HCEC 1CT (cell line): Measurements from ENCODE around the gene TOM1L2.
"Not testable (repeated sequence)": the region's sequence is repeated elsewhere in the genome, so short reads cannot be mapped to it uniquely, and the experiment has no call there.

ENCODE experiments used
- DNase-seq: peaks from one replicate; pipeline ENCODE4 v3.0.0-alpha.2; 2017

Gene TOM1L2

DNA sequence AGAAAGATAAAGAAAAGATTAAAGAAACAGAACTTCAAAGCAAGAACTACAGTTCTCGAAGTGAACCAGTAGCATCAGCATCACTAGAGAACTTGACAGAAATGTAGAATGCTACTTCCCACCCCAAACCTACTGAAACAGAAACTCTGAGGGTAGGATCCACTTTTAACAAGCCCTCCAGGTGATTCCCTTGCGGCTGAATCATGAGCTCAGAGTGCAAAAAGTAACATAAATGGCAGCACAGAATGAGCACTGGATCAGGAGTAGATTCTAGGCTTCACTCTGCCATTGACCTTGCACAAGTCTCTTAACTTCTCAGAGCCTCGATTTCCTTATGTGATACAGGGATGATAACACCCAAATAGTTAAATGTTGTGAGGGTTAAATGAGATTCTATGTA lies 5.8 kb downstream of the TOM1L2 start:
- no peak for DNase-seq

DNA sequence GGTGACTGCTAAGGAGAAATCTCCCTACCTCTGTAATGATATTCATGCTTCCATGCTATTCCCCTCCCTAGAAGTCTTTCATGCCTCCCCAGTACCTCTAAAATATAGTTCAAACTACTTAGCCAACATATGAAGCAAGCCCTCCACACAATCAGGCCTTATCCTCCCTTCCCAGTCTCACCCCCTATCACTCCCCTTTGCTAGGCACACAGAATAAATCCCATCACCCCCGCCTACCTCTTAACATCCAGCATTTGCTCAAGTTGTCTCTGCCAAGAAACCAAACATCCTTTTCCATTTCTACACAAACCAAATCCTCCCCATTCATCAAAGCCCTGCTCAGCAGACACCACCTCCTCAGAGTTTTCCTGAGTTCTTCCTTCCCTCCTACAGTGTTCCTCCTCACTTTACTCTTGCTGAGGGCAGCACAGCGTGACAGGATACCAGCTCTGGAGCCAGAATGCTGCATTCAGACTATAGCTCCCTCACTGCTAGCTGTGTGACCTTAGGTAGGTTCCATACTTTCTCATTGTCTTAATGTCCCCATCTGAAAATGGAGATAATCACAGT lies 7.0 kb downstream of the TOM1L2 start:
- no peak for DNase-seq

DNA sequence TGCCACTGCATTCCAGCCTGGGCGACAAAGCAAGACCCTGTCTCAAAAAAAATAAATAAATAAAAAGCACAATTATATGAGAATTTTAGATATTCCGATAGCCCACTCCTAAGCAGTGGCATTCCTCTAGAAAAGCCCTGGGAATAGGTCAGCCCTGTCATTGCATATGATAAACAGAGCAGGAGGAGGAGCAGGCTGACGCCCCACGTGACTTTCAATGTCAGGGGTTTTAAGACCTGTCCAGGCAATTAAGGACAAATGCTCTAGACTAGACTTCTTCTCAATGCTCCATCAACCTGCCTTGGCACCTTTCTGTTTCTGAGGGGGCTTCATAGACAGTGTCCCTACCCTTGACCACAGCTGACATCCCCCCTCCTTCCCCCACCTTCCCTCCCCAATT lies 7.5 kb downstream of the TOM1L2 start:
- no peak for DNase-seq

DNA sequence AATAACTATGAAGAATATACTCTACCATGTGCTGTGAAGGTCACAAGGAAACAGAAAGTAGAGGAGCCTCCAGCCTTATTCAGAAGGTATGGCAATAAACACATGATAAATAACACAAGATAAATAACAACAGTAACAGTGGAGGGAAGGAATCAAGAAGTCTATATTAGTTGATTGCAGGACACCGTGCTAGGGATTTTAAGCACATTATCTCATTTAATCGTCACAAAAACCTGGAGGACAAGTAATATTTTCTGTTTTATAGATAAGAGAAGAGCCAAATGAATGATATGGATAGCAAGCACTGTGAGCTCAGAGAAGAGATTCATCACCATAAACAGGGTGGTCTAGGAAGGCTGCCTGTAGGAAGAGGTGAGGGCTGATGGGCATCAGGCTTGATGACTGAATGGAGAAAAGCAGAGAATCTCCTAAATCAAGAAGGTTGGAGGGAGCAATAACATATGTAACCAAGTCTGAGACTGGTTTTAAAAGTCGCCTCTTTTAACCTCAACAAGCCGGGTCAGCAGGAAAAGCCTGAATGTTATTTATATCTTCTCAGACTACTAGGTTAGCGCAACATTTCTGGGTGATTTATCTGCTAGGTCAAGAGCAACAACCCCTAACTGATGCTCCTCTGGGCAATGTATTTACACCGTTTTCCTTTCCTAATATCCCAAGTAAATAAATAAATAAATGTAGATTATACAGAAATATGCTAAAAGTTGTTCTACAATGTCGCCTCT lies 8.3 kb downstream of the TOM1L2 start:
- DNase-seq = no peak

DNA sequence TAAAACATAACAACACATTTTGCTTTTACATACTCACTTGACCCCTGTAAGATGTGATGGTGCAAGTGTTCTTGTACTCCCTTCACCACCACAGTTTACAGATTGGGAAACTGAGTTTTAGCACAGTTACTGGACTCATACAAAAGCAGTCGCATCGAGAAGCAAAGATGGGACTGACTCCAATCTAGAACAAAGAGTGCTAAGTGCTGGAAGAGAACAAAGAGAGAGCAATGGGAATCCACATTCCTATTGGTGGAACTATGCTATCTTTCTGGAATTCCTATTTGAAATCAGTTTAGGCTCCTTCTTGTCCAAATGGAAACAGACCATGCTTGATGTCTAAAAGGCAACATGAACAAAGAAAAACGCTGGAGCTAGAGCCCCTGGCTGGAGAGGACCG lies 9.1 kb downstream of the TOM1L2 start:
- no peak for DNase-seq

DNA sequence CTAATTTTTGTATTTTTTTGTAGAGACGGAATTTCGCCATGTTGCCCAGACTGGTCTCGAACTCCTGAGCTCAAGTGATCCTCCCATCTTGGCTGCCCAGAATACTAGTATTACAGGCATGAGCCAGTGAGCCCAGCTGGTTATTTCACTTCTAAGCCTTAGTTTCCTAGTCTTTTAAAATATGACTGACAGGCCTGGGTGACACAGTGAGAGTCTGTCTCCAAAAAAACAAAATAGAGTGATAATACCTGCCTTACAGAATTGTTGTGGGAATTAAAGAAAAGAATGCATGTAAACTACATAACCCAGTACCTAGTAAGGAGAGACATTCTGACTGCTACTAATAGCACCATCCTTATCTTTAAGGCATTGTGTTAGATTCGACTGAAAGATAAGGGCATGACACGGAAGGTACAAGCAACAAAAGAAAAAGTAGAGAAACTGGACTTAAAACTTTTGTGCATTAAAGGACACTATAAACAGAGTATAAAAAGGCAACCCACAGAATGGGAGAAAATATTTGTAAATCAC lies 11.6 kb downstream of the TOM1L2 start:
- DNase-seq = no peak

DNA sequence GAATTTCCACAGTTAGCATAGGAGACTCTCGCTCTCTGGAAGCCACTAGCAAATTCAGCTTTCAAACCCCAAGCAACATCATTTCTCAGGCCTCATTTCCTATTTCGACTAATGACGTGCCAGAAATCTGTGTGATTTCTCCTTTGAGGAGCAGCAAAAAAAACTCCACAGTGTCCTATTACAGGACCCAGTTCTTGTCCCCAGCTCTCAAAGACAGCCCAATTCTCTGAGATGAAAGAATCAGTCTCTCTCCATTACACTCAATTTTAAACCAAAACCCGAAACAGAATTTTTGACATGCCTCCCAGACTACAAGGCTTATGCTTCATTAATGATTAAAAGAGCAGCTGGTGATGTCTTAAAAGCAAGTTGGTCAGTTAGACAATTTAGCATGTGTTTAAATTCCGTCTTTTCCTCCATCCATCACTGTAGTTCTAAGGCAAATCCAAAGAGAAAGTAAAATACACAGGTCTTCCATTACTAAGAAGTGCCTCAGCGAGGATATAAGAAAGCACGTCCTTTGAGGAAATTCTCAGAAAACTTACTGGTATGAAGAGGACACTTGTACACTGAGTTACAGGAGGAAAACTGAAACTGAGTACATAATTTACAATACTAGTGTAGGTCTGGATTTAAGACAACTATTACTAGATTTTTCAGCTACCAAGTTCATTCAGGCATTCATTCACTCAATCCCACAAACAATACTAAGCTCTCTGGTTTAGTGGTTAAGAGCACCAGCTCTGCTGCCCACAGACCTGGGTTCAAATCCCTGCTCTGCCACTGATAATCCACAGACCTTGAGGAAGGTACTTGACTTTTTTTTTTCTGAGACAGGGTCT lies 12.5 kb downstream of the TOM1L2 start:
- peak; percentile 32 for DNase-seq

DNA sequence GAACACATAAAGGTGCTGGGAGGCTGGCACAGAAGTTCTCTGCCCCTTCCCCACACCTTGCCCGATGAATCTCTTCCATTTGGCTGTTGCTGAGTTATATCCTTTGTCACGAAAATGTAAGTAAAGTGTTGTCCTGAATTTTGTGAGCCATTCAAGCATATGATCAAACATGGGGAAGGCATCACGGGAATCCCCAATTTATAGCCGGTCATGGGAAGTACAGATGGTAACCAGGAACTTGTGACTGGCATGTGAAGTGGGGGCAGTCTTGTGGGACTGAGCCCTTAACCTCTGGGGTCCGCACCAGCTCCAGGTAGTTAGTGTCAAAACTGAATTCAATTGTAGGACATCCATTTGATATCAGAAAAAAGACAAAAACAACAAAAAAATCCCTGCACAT lies 13.2 kb downstream of the TOM1L2 start:
- no peak for DNase-seq

DNA sequence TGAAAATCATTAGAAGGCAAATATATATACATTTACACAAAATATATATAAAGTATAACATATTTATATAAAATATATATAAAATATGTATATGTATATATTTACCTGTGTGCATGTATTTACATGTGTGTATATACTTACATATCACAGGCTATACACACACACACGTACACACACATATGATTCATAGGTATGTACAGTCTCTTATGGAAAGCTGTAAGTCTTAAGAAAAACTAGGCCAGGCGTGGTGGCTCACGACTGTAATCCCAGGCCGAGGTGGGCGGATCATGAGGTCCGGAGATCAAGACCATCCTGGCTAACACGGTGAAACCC lies 14.7 kb downstream of the TOM1L2 start:
- DNase-seq = no peak

DNA sequence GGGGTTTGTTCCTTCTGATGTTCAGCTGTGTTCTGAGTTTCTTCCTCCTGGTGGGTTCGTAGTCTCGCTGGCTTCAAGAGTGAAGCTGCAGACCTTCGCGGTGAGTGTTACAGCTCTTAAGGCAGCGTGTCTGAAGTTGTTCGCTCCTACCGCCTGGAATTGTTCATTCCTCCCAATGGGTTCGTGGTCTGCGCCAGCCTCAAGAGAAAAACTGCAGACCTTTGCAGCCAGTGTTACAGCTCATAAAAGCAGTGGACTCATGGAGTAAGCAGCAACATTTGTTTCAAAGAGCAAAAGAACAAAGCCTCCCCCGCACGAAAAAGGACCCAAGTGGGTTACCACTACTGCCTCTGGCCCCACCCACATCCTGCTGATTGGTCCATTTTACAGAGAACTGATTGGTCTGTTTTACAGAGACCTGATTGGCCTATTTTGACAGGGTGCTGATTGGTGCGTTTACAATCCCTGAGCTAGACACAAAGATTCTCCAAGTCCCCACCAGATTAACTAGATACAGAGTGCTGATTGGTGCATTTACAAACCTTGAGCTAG lies 16.3 kb downstream of the TOM1L2 start:
- not testable (repeated sequence) for DNase-seq

DNA sequence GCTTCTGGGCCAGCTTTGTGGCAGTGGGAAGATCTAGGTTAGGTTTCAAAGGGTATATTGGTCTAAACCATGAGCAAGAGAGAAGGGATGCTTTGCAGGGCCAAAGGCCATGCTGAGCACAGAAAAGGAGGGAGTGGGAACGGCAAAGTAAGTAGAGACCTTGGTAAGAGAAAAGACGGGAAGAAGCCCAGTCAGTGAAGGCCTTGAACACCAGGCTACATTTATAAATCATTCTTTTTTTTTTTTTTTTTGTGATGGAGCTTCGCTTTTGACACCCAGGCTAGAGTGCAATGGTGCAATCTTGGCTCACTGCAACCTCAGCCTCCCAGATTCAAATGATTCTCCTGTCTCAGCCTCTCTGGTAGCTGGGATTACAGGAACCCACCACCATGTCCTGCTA lies 18.1 kb downstream of the TOM1L2 start:
- no peak for DNase-seq

DNA sequence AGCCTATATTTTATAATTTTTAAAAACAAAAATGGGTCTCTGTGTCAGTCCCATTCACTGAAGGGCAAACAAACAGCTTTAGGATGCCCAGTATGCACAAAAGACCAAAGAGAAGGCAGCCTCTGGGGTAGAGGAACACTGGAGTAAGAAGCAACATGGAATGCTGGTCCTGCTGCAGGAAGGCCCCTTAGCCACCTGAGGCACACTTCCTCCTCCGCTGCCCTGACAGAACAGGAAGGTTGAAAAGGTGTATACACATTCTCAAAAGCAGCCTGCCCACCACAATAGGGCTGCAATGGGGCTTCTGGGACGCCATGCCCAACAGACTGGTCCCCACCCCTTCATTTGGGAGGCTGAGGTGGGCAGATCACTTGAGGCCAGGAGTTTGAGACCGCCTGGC lies 19.5 kb downstream of the TOM1L2 start:
- no peak for DNase-seq

DNA sequence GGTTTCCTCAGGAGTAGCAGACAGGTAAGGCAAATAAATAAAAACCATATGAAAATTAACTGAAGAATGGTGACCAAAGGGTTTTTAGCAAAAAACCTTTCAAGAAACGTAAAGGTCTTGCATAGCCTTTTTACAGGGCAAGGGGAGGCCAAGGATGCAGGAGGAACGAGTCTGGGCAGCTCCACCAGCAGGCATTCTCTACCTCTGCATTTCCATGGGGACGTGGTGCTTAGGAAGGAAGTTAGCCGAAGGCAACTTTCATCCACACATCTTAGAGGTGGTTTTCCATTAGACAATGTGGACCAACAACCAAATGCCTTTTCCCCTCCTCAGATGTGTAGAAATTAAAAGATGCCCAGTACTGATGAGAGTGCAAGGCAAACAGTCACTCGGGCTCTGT lies 20.7 kb downstream of the TOM1L2 start:
- no peak for DNase-seq

DNA sequence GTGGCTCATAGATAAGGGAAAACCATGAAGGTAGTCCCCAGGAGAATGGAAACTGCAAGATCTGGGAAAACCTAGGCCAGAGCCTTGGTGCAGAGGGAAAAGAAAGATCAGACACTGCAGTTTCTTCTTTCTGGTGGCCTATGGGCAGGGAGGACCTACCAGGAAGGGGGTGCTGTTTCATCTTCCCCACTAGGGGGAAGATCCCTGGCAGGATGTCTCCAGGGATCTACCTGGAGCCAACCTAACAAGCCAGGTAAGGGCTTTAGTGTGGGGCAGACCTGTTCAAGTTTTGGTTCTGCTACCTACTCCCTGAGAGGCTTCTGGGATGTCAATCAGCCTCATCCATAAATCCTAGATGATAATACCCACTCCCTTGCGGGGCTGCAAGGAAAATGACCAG lies 21.4 kb downstream of the TOM1L2 start:
- no peak for DNase-seq

DNA sequence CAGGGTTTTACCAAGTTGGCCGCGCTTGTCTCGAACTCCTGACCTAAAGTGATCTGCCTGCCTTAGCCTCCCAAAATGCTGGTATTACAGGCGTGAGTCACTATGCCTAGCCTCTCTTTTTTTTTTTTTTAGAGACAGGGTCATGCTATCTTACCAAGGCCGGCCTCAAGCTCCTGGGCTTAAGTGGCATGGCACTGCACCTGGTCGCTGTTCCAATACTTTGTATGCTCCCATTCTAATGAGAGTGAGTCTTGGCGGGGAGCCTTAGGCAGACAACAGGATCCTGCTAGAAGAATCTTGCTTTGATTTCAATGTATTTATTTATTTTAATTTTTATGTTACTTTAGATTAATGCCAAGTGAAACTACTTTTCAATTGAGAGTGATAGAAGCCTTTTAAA lies 21.9 kb downstream of the TOM1L2 start:
- DNase-seq = no peak

DNA sequence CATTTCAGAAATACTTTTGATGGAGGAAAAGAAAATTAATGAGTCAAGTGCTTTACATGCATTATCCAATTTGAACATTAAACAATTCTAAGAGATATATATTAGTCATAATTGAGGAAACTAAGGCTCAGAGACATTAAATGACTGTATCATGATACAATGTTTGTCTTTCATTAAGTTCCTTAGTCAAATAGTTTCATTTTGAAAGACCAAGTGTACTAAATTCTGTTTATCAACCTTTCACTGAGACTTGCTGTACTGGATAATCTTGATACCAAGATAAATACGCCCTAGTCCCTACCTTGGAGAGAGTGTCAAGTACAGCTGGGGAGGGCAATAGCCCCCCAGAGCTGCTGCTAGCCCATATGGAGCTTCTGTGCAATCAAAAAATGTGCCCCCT lies 24.2 kb downstream of the TOM1L2 start:
- peak; percentile 41 for DNase-seq

DNA sequence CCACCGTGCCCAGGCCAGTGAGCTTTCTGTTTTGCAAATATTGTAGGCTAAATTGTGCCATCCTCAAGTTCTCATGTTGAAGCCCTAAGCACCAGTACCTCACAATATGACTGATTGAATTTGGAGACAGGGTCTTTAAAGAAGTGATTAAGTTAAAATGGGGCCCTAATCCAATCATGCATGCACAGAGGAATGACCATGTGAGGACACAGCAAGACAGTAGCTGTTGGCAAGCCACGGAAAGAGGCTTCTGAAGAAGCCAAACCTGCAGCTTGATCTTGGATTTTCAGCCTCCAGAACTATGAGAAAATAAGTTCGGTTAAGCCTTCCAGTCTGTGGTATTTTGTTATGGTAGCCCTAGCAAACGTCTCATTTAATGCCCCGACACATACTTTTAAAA lies 24.9 kb downstream of the TOM1L2 start:
- no peak for DNase-seq

DNA sequence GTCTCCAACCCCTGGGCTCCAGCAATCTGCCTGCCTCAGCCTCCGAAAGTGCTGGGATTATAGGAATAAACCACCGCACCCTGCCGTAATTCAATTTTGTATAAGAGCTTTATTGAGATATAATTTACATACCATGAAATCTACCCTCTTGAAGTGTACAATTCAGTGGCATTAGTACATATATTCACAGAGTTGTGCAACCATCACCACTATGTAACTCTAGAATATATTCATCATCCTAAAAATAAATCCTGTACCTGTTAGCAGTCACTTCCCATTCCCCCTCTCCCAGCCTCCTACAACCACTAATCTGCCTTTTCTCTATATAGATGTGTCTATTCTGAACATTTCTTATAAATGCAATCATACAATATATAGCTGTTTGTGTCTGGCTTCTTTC lies 26.1 kb downstream of the TOM1L2 start:
- no peak for DNase-seq

DNA sequence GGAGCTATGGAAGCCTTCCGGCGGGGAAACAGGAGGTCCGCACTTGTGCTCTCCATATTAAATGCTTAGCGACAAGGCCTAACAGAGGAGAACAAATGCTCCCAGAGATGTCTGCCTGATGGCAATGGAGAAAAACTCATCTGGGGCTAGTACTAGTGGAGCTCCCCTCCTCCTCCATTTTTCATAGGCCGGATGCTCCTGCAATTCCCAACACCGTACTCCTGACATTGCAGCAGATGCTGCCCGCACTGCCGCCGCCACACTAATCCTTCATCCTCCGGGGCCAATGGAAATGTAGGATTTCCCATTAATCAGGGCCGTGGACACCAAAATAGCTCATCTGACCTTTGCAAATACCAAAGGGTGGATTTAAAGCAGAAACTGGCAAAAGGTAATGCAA lies 27.5 kb downstream of the TOM1L2 start:
- no peak for DNase-seq

DNA sequence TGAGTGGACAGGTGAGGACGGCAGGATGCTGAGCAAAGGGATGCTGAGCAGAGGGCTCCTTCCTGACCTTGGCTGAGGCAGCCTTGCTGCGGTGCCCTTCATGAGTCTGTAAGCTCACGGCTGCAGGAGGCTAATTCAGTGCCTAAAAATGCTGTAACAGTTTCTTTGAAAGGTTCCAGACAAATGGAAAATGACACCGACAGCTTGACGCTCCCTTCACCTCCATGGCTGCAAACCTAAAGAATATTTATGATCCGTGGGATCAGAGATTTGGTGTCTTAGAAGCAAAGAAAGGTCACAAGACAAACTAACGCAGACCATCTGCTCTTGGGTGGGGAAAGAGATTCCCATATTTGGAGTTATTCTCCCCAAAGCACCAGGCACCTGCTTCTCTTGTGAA lies 28.0 kb downstream of the TOM1L2 start:
- no peak for DNase-seq

DNA sequence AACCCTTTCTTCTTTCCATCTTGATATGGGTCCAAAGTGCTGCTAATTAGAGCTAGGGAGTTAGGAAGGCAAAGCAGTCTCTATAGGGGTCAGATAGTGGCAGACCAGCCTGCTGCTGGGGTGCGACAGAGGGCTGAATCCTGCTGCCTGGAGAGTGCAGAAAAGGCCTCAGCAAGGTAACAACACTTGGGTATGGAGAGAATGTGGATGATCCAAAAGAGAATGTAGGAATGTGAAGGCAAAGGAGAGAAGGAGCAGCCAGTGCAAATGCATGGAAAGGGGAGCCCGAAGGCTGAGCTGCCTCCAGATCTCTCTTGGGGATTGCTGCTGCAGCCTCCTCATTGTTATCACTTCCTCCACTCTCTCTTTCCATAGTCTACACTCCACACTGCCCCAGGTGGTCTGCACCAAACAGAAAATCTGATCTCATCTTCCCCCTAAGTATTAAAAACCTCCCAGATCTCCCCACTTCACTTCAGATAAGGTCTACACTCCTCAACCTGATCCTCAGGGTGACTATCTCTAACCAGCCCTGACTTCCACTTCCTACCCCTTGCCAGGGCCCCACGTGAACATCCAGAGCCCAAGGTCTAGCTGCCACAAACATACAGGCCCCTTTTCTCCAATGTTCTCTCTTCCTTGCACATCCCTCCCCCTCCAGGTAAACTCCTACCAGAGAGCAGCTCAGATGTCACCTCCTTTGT lies 28.8 kb downstream of the TOM1L2 start:
- no peak for DNase-seq

DNA sequence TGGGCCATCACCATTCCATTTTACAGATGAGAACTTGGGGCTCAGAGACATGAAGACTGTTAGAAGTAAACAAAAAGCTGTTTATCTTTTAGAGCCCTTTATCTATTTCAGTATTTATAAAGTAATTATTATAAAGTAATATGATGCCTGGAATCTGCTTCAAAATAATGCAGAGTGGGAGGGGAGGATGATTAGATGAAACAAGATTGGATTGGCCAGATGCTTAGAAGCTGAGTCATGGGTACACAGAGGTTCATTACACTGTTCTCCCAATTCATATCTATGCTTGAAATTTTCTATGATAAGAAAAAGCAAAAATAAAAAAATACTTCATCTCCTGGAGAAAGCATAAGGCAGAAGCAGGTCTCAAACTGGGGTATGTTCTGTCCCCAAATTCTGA lies 29.4 kb downstream of the TOM1L2 start:
- peak; percentile 59 for DNase-seq

DNA sequence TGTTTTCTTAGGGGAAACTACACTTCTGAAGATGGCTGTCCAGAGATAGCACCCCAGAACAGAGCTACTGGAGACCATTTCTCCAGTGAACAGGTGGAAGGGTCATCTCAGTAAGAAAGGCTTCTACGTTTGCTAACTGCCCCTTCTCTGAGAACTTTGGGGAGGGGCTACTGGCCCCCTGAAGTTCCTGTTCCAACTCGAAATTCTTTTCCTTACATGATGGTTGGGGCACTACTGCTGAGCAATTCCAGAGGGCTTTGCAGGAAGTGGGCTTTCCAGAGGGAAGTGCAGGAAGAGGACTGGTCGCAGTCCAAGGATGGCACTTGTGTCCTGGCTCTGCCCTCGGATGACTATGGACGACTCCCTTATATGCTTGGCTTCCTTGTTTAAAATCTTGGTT lies 31.2 kb downstream of the TOM1L2 start:
- DNase-seq = no peak
